Keratinocyte (primary cell): Measurements from ENCODE around the gene EFNB2. TPM values are rescaled to one million over a fixed set of nuclear protein-coding genes. Genes with fewer than 3 reads are reported as not detected.

Experiments used
- DNase-seq: peaks from one replicate; pipeline ENCODE4 v3.0.0-alpha.2; 2011; ENCODE audit warnings: low read depth, missing footprints, low spot score
- FAIRE-seq: peaks from 2 replicates; lab custom pipeline; 2011; peaks lifted over from hg19 to GRCh38; lab: Jason Lieb, UNC
- H2AFZ ChIP-seq: 2 replicates; pipeline ENCODE4 v1.6.0; 2012; ENCODE audit warnings: low read length, control low read depth, inconsistent platforms; ENCODE audit not compliant: control insufficient read depth
- H3K27ac ChIP-seq: 2 replicates; pipeline ENCODE4 v1.5.1; 2011; ENCODE audit warnings: low read length; ENCODE audit not compliant: control insufficient read depth, insufficient read depth
- H3K27me3 ChIP-seq: 3 replicates; pipeline ENCODE4 v1.6.0; 2011; ENCODE audit warnings: low read length; ENCODE audit not compliant: control insufficient read depth, insufficient read depth; ENCODE audit errors: extremely low read depth
- H3K36me3 ChIP-seq, 2 experiments: 2 replicates in 1 of 2; 3 replicates in 1 of 2; pipeline ENCODE4 v1.5.1; 2011; ENCODE audit warnings: low read length in 2 of 2, mild to moderate bottlenecking in 1 of 2; ENCODE audit not compliant: control insufficient read depth in 2 of 2, insufficient read depth in 2 of 2; ENCODE audit errors: extremely low read depth in 1 of 2
- H3K4me1 ChIP-seq: 3 replicates; pipeline ENCODE4 v1.5.1; 2011; ENCODE audit warnings: low read length; ENCODE audit not compliant: control insufficient read depth, insufficient read depth; ENCODE audit errors: extremely low read depth
- H3K4me2 ChIP-seq: 3 replicates; pipeline ENCODE4 v1.6.0; 2011; ENCODE audit warnings: low read depth, low read length; ENCODE audit not compliant: control insufficient read depth, insufficient read depth; ENCODE audit errors: extremely low read depth
- H3K4me3 ChIP-seq, 3 experiments: fragments of 200-600 bp in 1 of 3; sonication (generic) in 1 of 3; 2 replicates in 2 of 3; 3 replicates in 1 of 3; pipeline ENCODE4 v1.5.1; 2011 to 2016; ENCODE audit warnings: low read length in 3 of 3, mild to moderate bottlenecking in 3 of 3, control low read depth in 2 of 3, inconsistent platforms in 1 of 3, low read depth in 1 of 3, mixed read lengths in 1 of 3, mixed run types in 1 of 3, moderate library complexity in 1 of 3; ENCODE audit not compliant: control insufficient read depth in 2 of 3, insufficient read depth in 2 of 3; ENCODE audit errors: extremely low read depth in 1 of 3
- H3K79me2 ChIP-seq: 2 replicates; pipeline ENCODE4 v1.6.0; 2012; ENCODE audit warnings: low read length; ENCODE audit not compliant: control insufficient read depth, insufficient read depth
- H3K9ac ChIP-seq: 3 replicates; pipeline ENCODE4 v1.6.0; 2011; ENCODE audit warnings: low read length; ENCODE audit not compliant: control insufficient read depth, insufficient read depth; ENCODE audit errors: extremely low read depth
- H3K9me1 ChIP-seq: 3 replicates; pipeline ENCODE4 v1.6.0; 2011; ENCODE audit warnings: low read length; ENCODE audit not compliant: control insufficient read depth, insufficient read depth; ENCODE audit errors: extremely low read depth
- H3K9me3 ChIP-seq: 2 replicates; pipeline ENCODE4 v1.5.1; 2012; ENCODE audit warnings: low read depth, low read length; ENCODE audit not compliant: control insufficient read depth
- H4K20me1 ChIP-seq: 3 replicates; pipeline ENCODE4 v1.6.0; 2011; ENCODE audit warnings: low read length; ENCODE audit not compliant: control insufficient read depth, insufficient read depth; ENCODE audit errors: extremely low read depth
- CTCF ChIP-seq, 3 experiments: IDR thresholded peaks in 1 of 3; conservative IDR thresholded peaks in 1 of 3; optimal IDR thresholded peaks in 1 of 3; 2 replicates in 2 of 3; 3 replicates in 1 of 3; pipeline versions ENCODE3 to v1.5.1; 2011; ENCODE audit warnings: low read length in 3 of 3, mild to moderate bottlenecking in 3 of 3, moderate library complexity in 2 of 3, control low read depth in 1 of 3, inconsistent platforms in 1 of 3; ENCODE audit not compliant: insufficient read depth in 2 of 3; ENCODE audit errors: extremely low read depth in 1 of 3
- EZH2 ChIP-seq: IDR thresholded peaks from one replicate; pipeline ENCODE4 v1.6.1; 2012; ENCODE audit warnings: inconsistent platforms, mild to moderate bottlenecking, low read length, moderate library complexity
- dilution Hi-C: fragments of 300-500 bp; cut with MboI; formaldehyde crosslinking; loops from one replicate; pipeline ENCODE4 v1.7.0; 2020; ENCODE audit warnings: low sequenced_read_pairs; ENCODE audit not compliant: extremely low pct_ligation_motif_present
- polyA plus RNA-seq, 5 experiments: library from polyadenylated mRNA; depleted of rRNA in 3 of 5; stranded (reverse) in 3 of 5; stranded (forward) in 1 of 5; unstranded in 1 of 5; fragments of >200 nt; gene quantifications; 1 replicate in 1 of 5; 2 replicates in 3 of 5; 3 replicates in 1 of 5; pipeline versions ENCODE4 v1.2.1 to v1.2.3, GENCODE V29; 2011 to 2012; ENCODE audit warnings: missing spikeins in 2 of 5, low read depth in 1 of 5, low replicate concordance in 1 of 5

The EFNB2 gene
- polyA plus RNA-seq, 1 donor (not counting 4 experiments of a cell fraction or from before 2014, with no cell fraction given): 38.9 TPM

DNA sequence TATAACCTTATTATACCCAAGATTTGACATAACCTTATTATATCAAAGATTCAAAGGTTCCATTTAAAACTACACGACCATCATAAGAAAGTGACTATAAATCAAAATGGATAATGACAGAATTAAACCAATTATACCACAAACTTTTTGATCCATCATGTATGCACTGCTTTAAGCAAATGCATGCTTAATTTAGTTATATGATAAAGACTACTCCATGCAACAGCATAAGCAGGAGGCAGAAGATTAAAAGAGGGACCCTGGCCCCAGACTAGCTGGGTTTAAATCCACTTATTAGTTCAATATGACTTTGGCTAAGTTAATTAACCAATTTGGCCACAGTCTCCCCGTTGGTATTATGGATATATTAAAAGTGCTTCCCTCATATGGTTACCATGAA lies 11.4 kb downstream of the EFNB2 start:
- Histone ChIP-seq H3K36me3 (peaks cover 0 to 9% of the 10 kb centered on the region in 2 experiments), H2AFZ (no peak overlapping the region), H3K9me1 (peaks cover 2% of the 10 kb centered on the region), H3K9me3 (no peaks in the 10 kb centered on the region), H4K20me1 (peaks cover 10% of the 10 kb centered on the region), H3K79me2 (peaks cover 99% of the 10 kb centered on the region), H3K27me3 (no peaks in the 10 kb centered on the region), H3K4me3 (no peak overlapping the region), H3K27ac (peak overlapping the region; percentile 78), H3K4me1 (peaks cover 64% of the 10 kb centered on the region), H3K4me2 (peak overlapping the region; percentile 76), H3K9ac (no peak overlapping the region)
- DNase-seq (no peak), FAIRE-seq (no peak)
- dilution Hi-C loops: no loop called here
- TF ChIP-seq CTCF (optimal IDR thresholded peaks at IDR 0.05 in 1 of 3, IDR thresholded peaks at IDR 0.05 in 1 of 3, conservative IDR thresholded peaks at IDR 0.05 in 1 of 3; ENCODE audit: extremely low read depth in 1 of 3, insufficient read depth in 2 of 3, low read length in 3 of 3) (no peak), EZH2 (no peak)

- H3K4me2 ChIP-seq: peak overlapping the region; percentile 76
- peak overlapping the region; percentile 78 for H3K27ac ChIP-seq
- H3K9me1 ChIP-seq: peaks cover 2% of the 10 kb centered on the region
- TF ChIP-seq CTCF (optimal IDR thresholded peaks at IDR 0.05 in 1 of 3, IDR thresholded peaks at IDR 0.05 in 1 of 3, conservative IDR thresholded peaks at IDR 0.05 in 1 of 3; ENCODE audit: extremely low read depth in 1 of 3, insufficient read depth in 2 of 3, low read length in 3 of 3) (no peak), EZH2 (no peak)
- DNase-seq: no peak
- H3K27me3 ChIP-seq: no peaks in the 10 kb centered on the region
- no peaks in the 10 kb centered on the region for H3K9me3 ChIP-seq
- dilution Hi-C loops: no loop called here
- peak overlapping the region; percentile 46 for H3K9ac ChIP-seq
- no peak overlapping the region for H2AFZ ChIP-seq
- H3K79me2 ChIP-seq: peaks cover 99% of the 10 kb centered on the region
- peak; percentile 86 for FAIRE-seq
- H3K4me3 ChIP-seq: peak overlapping the region in 2 of 3 experiments; percentile 44
- peaks cover 64% of the 10 kb centered on the region for H3K4me1 ChIP-seq
- H4K20me1 ChIP-seq: peaks cover 9% of the 10 kb centered on the region
- H3K36me3 ChIP-seq: peaks cover 1 to 9% of the 10 kb centered on the region in 2 experiments
These were observed 11.9 kb downstream of the EFNB2 start for GRCh38 chr13:106523576-106523975.
